ENCODE results near the gene AK3.

DNA sequence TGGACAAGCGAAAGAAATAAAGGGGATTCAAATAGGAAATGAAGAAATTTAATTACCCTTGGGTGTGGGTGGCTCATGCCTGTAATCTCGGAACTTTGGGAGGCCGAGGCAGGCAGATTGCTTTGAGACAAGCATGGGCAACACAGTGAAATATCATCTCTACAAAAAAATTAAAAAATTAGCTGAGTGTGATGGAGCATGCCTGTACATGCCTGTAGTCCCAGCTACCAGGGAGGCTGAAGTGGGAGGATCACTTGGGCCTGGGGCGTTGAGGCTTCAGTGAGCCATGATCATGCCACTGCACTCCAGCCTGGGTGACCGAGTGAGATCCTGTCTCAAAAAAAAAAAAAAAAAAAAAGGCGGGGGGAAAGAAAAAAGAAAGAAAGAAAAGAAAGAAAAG lies 47.7 kb upstream of the AK3 start:
- TF ChIP-seq ARNT (IDR thresholded peaks at IDR 0.05) (no peak), FOXA1 (IDR thresholded peaks at IDR 0.05) (no peak), SP1 (IDR thresholded peaks at IDR 0.05) (no peak), LEF1 (IDR thresholded peaks at IDR 0.05; ENCODE audit: borderline replicate concordance) (no peak), BHLHE40 (IDR thresholded peaks at IDR 0.05; ENCODE audit: borderline replicate concordance) (no peak), FOXM1 (IDR thresholded peaks at IDR 0.05; ENCODE audit: borderline replicate concordance) (no peak), HDGF (IDR thresholded peaks at IDR 0.05; ENCODE audit: borderline replicate concordance) (no peak), FOXK2 (IDR thresholded peaks at IDR 0.05) (no peak)

All from HEK293T (cell line).